H1 (cell line): Measurements from ENCODE around the gene SYN1. TPM values are rescaled to one million over a fixed set of nuclear protein-coding genes. Genes with fewer than 3 reads are reported as not detected.
A peak's percentile ranks its signal among the peaks of the same experiment; 100 is the strongest.

Experiments used
- CTCF ChIA-PET: fragments of 300-600 bp; sonication (Branson Sonifier 250); formaldehyde crosslinking; loops from one replicate; lab custom pipeline; 2021; ENCODE audit not compliant: partially characterized antibody; lab: Charles Lee
- POLR2A ChIA-PET: fragments of 300-600 bp; sonication (Branson Sonifier 250); formaldehyde crosslinking; loops from one replicate; lab custom pipeline; 2021; ENCODE audit warnings: inconsistent platforms; ENCODE audit not compliant: partially characterized antibody; lab: Charles Lee
- DNase-seq, 2 experiments: peaks; one replicate each; pipeline versions ENCODE4 v3.0.0 to v3.0.0-alpha.2; 2010 to 2022; ENCODE audit warnings: low spot score in 2 of 2, low read depth in 1 of 2, mixed read lengths in 1 of 2
- FAIRE-seq: peaks from 2 replicates; lab custom pipeline; 2011; peaks lifted over from hg19 to GRCh38; lab: Jason Lieb, UNC
- H2AFZ ChIP-seq: 2 replicates; pipeline ENCODE4 v1.8.1; 2012; ENCODE audit warnings: low read length, inconsistent platforms
- H2AK5ac ChIP-seq: 2 replicates; pipeline ENCODE4 v1.6.1; 2013; ENCODE audit warnings: low read depth, low read length
- H2BK120ac ChIP-seq: replicated peaks from 2 replicates; pipeline ENCODE3; 2013; ENCODE audit warnings: low read depth, low read length, inconsistent platforms
- H2BK12ac ChIP-seq: 2 replicates; pipeline ENCODE4 v1.6.1; 2013; ENCODE audit warnings: low read depth, low read length
- H2BK15ac ChIP-seq: 2 replicates; pipeline ENCODE4 v1.6.1; 2013; ENCODE audit warnings: low read length
- H2BK20ac ChIP-seq: 2 replicates; pipeline ENCODE4 v1.6.1; 2013; ENCODE audit warnings: low read length
- H2BK5ac ChIP-seq: 2 replicates; pipeline ENCODE4 v1.6.1; 2013; ENCODE audit warnings: low read depth, low read length
- H3K14ac ChIP-seq: 2 replicates; pipeline ENCODE4 v1.6.1; 2013; ENCODE audit warnings: inconsistent platforms; ENCODE audit not compliant: insufficient read length
- H3K18ac ChIP-seq: 2 replicates; pipeline ENCODE4 v1.6.1; 2013; ENCODE audit warnings: low read length; ENCODE audit errors: extremely low read depth
- H3K23ac ChIP-seq: 2 replicates; pipeline ENCODE4 v1.6.1; 2013; ENCODE audit warnings: inconsistent platforms; ENCODE audit not compliant: insufficient read length
- H3K23me2 ChIP-seq: 2 replicates; pipeline ENCODE4 v1.6.1; 2013; ENCODE audit warnings: low read depth, low read length
- H3K27ac ChIP-seq: 2 replicates; pipeline ENCODE4 v1.6.1; 2011; ENCODE audit warnings: low read depth, low read length, inconsistent platforms
- H3K27me3 ChIP-seq, 4 experiments: replicated peaks in 1 of 4; 1 replicate in 1 of 4; 2 replicates in 3 of 4; pipeline versions ENCODE4 v1.6.1 to v1.8.1; 2011 to 2013; ENCODE audit warnings: low read length in 3 of 4, mild to moderate bottlenecking in 3 of 4, inconsistent platforms in 2 of 4, mixed read lengths in 2 of 4, moderate library complexity in 1 of 4; ENCODE audit not compliant: control insufficient read depth in 3 of 4, insufficient read depth in 3 of 4; ENCODE audit errors: extremely low read depth in 1 of 4
- H3K36me3 ChIP-seq, 4 experiments: 2 replicates each; pipeline versions ENCODE4 v1.6.1 to v1.8.1; 2011 to 2013; ENCODE audit warnings: mild to moderate bottlenecking in 4 of 4, low read length in 3 of 4, moderate library complexity in 2 of 4, control low read depth in 1 of 4, inconsistent platforms in 1 of 4; ENCODE audit not compliant: insufficient read depth in 4 of 4, control insufficient read depth in 2 of 4
- H3K4ac ChIP-seq: replicated peaks from 2 replicates; pipeline ENCODE3; 2013; ENCODE audit warnings: low read length, low read depth, mixed read lengths, inconsistent platforms; ENCODE audit not compliant: insufficient read length
- H3K4me1 ChIP-seq, 4 experiments: replicated peaks in 1 of 4; 1 replicate in 1 of 4; 2 replicates in 3 of 4; pipeline versions ENCODE4 v1.6.1 to v1.8.1; 2011 to 2013; ENCODE audit warnings: low read length in 3 of 4, inconsistent platforms in 2 of 4, mixed read lengths in 1 of 4; ENCODE audit not compliant: insufficient read depth in 4 of 4, control insufficient read depth in 3 of 4
- H3K4me2 ChIP-seq, 2 experiments: 2 replicates each; pipeline versions ENCODE4 v1.6.1 to v1.8.1; 2011 to 2013; ENCODE audit warnings: low read depth in 2 of 2, low read length in 2 of 2, control low read depth in 1 of 2, inconsistent platforms in 1 of 2, mild to moderate bottlenecking in 1 of 2; ENCODE audit not compliant: insufficient read depth in 1 of 2
- H3K4me3 ChIP-seq, 4 experiments: fragments of 200-600, 300-600 bp in 1 of 4; sonication (generic), shearing (Covaris generic), sonication (Bioruptor Twin) in 1 of 4; 2 replicates each; pipeline versions ENCODE4 v1.5.1 to v1.8.1; 2011 to 2016; ENCODE audit warnings: low read length in 4 of 4, low read depth in 3 of 4, control low read depth in 2 of 4, inconsistent platforms in 2 of 4, mild to moderate bottlenecking in 2 of 4, mixed read lengths in 1 of 4, moderate library complexity in 1 of 4; ENCODE audit not compliant: insufficient read depth in 2 of 4; ENCODE audit errors: extremely low read depth in 1 of 4
- H3K56ac ChIP-seq: replicated peaks from 2 replicates; pipeline ENCODE3; 2013; ENCODE audit warnings: low read depth, mild to moderate bottlenecking, mixed read lengths, low read length, inconsistent platforms; ENCODE audit not compliant: insufficient read length
- H3K79me1 ChIP-seq: 2 replicates; pipeline ENCODE4 v1.6.1; 2013; ENCODE audit warnings: low read depth, low read length, control low read depth
- H3K79me2 ChIP-seq, 2 experiments: 2 replicates each; pipeline versions ENCODE4 v1.6.1 to v1.8.1; 2012 to 2013; ENCODE audit warnings: low read length in 2 of 2, mild to moderate bottlenecking in 2 of 2, inconsistent platforms in 1 of 2; ENCODE audit not compliant: insufficient read depth in 2 of 2, control insufficient read depth in 1 of 2
- H3K9ac ChIP-seq, 4 experiments: replicated peaks in 1 of 4; 1 replicate in 1 of 4; 2 replicates in 3 of 4; pipeline versions ENCODE4 v1.6.1 to v1.8.1; 2011 to 2013; ENCODE audit warnings: low read depth in 3 of 4, low read length in 3 of 4, control low read depth in 2 of 4, mild to moderate bottlenecking in 2 of 4, moderate library complexity in 2 of 4, inconsistent platforms in 1 of 4; ENCODE audit errors: extremely low read depth in 1 of 4
- H3K9me3 ChIP-seq, 2 experiments: 2 replicates each; pipeline versions ENCODE4 v1.6.1 to v1.8.1; 2012 to 2013; ENCODE audit warnings: mild to moderate bottlenecking in 2 of 2, moderate library complexity in 2 of 2, control low read depth in 1 of 2, inconsistent platforms in 1 of 2, low read depth in 1 of 2, low read length in 1 of 2, mixed read lengths in 1 of 2; ENCODE audit not compliant: insufficient read depth in 2 of 2
- H4K20me1 ChIP-seq, 2 experiments: replicated peaks in 1 of 2; 2 replicates each; pipeline versions ENCODE3 to v1.8.1; 2011 to 2013; ENCODE audit warnings: inconsistent platforms in 2 of 2, low read length in 2 of 2, mild to moderate bottlenecking in 1 of 2; ENCODE audit not compliant: insufficient read depth in 2 of 2, control insufficient read depth in 1 of 2
- H4K5ac ChIP-seq: 2 replicates; pipeline ENCODE4 v1.6.1; 2013; ENCODE audit warnings: low read length, low read depth, mixed read lengths, inconsistent platforms; ENCODE audit not compliant: insufficient read length
- H4K8ac ChIP-seq: 2 replicates; pipeline ENCODE4 v1.8.0; 2013; ENCODE audit warnings: mild to moderate bottlenecking, moderate library complexity, low read length, inconsistent platforms; ENCODE audit not compliant: insufficient read depth; ENCODE audit errors: extremely low read depth
- H4K91ac ChIP-seq: replicated peaks from 2 replicates; pipeline ENCODE3; 2013; ENCODE audit warnings: low read length, mixed read lengths, inconsistent platforms; ENCODE audit not compliant: insufficient read length
- ASH2L ChIP-seq: fragments of 200-600, 300-600 bp; sonication (generic); IDR thresholded peaks from one replicate; pipeline ENCODE4 v1.7.1; 2017; ENCODE audit warnings: low read length
- CEBPB ChIP-seq: IDR thresholded peaks from 2 replicates; pipeline ENCODE4 v1.6.1; 2012; ENCODE audit warnings: low read depth, low read length
- EGR1 ChIP-seq: IDR thresholded peaks from 2 replicates; pipeline ENCODE4 v1.6.1; 2011; ENCODE audit warnings: low read depth, low read length, borderline replicate concordance
- EP300 ChIP-seq, 2 experiments: IDR thresholded peaks; 1 replicate in 1 of 2; 2 replicates in 1 of 2; pipeline ENCODE4 v1.6.1; 2011 to 2012; ENCODE audit warnings: low read depth in 2 of 2, low read length in 2 of 2, mild to moderate bottlenecking in 2 of 2, borderline replicate concordance in 1 of 2, inconsistent platforms in 1 of 2, moderate library complexity in 1 of 2
- POLR2A ChIP-seq, 2 experiments: IDR thresholded peaks; 1 replicate in 1 of 2; 2 replicates in 1 of 2; pipeline ENCODE4 v1.6.1; 2011; ENCODE audit warnings: low read depth in 2 of 2, low read length in 2 of 2, mild to moderate bottlenecking in 2 of 2; ENCODE audit errors: control extremely low read depth in 1 of 2
- POLR2AphosphoS5 ChIP-seq: IDR thresholded peaks from 2 replicates; pipeline ENCODE4 v1.6.1; 2011; ENCODE audit warnings: low read depth, low read length
- SIN3A ChIP-seq, 2 experiments: IDR thresholded peaks in 1 of 2; conservative IDR thresholded peaks in 1 of 2; 2 replicates each; pipeline ENCODE4 v1.6.1; 2011 to 2012; ENCODE audit warnings: low read length in 2 of 2, improper control_type of control experiment in 1 of 2, low read depth in 1 of 2, mild to moderate bottlenecking in 1 of 2
- SP1 ChIP-seq: IDR thresholded peaks from 2 replicates; pipeline ENCODE4 v1.6.1; 2011; ENCODE audit warnings: low read depth, low read length
- TAF1 ChIP-seq: IDR thresholded peaks from 2 replicates; pipeline ENCODE4 v1.6.1; 2011; ENCODE audit warnings: mild to moderate bottlenecking, low read depth, low read length
- USF2 ChIP-seq: IDR thresholded peaks from 2 replicates; pipeline ENCODE4 v1.6.1; 2011; ENCODE audit warnings: low read length, improper control_type of control experiment
- ZNF274 ChIP-seq: IDR thresholded peaks from 2 replicates; pipeline ENCODE4 v1.7.0; 2012; ENCODE audit warnings: low read length, borderline replicate concordance; ENCODE audit errors: extremely low read depth
- WGBS, 2 experiments: shearing (Covaris generic) in 1 of 2; methylation state at CpG; one replicate each; pipeline versions ENCODE4 v1.1.6 to v1.1.7; 2013 to 2015; ENCODE audit warnings: low lambda C conversion rate in 2 of 2, mixed read lengths in 2 of 2, inconsistent platforms in 1 of 2, low coverage in 1 of 2, missing lambda C conversion rate in 1 of 2; ENCODE audit not compliant: insufficient replicate concordance in 2 of 2, insufficient coverage in 1 of 2, insufficient read length in 1 of 2; ENCODE audit errors: extremely low coverage in 1 of 2, missing lambda C conversion rate in 1 of 2; 5-methylcytosine and 5-hydroxymethylcytosine counted together
- polyA plus RNA-seq, 7 experiments: library from polyadenylated mRNA; depleted of rRNA in 3 of 7; stranded (reverse) in 5 of 7; unstranded in 2 of 7; fragments of >200 nt in 5 of 7; fragments of 200-250 nt in 2 of 7; gene quantifications; 1 replicate in 5 of 7; 2 replicates in 1 of 7; 4 replicates in 1 of 7; pipeline versions ENCODE4 v1.2.1 to v1.2.3, GENCODE V29; 2011 to 2013; ENCODE audit warnings: missing spikeins in 2 of 7, mixed read lengths in 2 of 7
- total RNA-seq: library from RNA; stranded (reverse); fragmentation: NEBNext Ultra II Directional; extraction: Animal tissue kit (Norgen Biotek cat#: 25700); gene quantifications from 2 replicates; pipeline ENCODE4 v1.2.1, GENCODE V29; 2021

The SYN1 gene
- total and polyA plus RNA-seq, 2 of the 8 experiments (the other 6 are each of a cell fraction or from before 2014, with no cell fraction given), result 2.1 to 14.1 TPM

DNA sequence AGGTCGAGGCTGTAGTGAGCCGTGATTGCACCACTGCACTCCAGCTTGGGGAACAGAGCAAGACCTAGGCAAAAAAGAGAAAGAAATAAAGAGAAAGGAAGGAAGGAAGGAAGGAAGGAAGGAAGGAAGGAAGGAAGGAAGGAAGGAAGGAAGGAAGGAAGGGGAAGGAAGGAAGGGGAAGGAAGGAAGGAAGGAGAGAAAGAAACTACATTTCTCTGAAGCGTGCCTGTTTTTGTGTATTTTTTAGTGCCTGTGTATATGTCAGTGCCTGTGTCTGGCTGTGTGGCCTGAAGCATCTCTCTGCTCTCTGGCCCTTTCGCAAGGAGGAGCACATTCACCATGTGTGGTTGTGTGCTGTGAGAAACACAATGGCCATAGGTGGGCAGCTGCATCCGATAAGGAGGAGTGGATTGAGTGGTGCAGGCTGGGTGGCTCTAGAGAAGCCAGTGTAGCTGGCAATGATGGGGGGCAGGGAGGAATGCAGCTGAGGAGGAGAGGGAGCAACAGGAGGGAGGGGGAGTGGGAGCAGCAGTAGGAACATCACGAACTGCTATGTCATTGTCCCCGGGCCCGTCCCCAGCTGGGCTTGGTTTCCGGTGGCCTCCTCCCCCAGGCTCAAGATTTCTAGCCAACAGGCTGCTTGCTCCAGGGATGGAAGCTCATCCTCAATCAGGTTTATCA is 11.4 kb downstream of the SYN1 start:
- DNase-seq (no peak), FAIRE-seq (peak; percentile 94)
- H3K27me3 ChIP-seq, result no peaks in the 10 kb centered on the region
- POLR2A ChIA-PET, result interaction anchor here (0.6 to 1.2 kb wide), 8 partner anchors 8 to 126 kb away, joined by 3 to 5 read pairs (median 4); no protein-coding TSS in a partner anchor
- H3K4me1 ChIP-seq, result peaks cover 0 to 8% (median 3%) of the 10 kb centered on the region in 4 experiments; a peak in 6 of 7 replicates
- no peaks in the 10 kb centered on the region for H3K23me2 ChIP-seq
- CTCF ChIA-PET, result interaction anchor here (0.6 to 1.9 kb wide), 10 partner anchors 8 to 109 kb away, joined by 3 to 13 read pairs (median 4); no protein-coding TSS in a partner anchor
- no peak overlapping the region for H2BK20ac ChIP-seq
- H2BK120ac ChIP-seq, result no peak overlapping the region
- H3K9me3 ChIP-seq, result no peaks in the 10 kb centered on the region
- no peak overlapping the region for H2BK15ac ChIP-seq
- no peaks in the 10 kb centered on the region; a peak in 1 of 8 replicates for H3K36me3 ChIP-seq
- 0 out of 2 replicates have a peak overlapping the region, but pooled peaks have one; percentile 75 for H2BK12ac ChIP-seq
- peak overlapping the region; percentile 24 for H4K5ac ChIP-seq
- H3K18ac ChIP-seq, result no peak overlapping the region; the same call in 1 of the 2 replicates
- H4K91ac ChIP-seq, result peak overlapping the region; percentile 83
- 51% methylated on average over 4 of the region's 9 CpGs; no CpG with 5 or more reads in 1 of the 2 experiments for WGBS, 2 experiments
- no peak overlapping the region for H3K4ac ChIP-seq
- no peaks in the 10 kb centered on the region for H4K20me1 ChIP-seq
- H3K9ac ChIP-seq, result no peak overlapping the region; a peak in 3 of 7 replicates
- peak overlapping the region; percentile 81; the same call in 1 of the 2 replicates for H2BK5ac ChIP-seq
- H3K23ac ChIP-seq, result no peak overlapping the region
- peak overlapping the region; percentile 67; the same call in 1 of the 2 replicates for H3K27ac ChIP-seq
- H3K4me3 ChIP-seq, result 0 out of 8 replicates have a peak overlapping the region, but pooled peaks of 1 of the 4 experiments have one; percentile 24
- no peak overlapping the region for H3K56ac ChIP-seq
- H3K79me2 ChIP-seq, result no peaks in the 10 kb centered on the region
- peak overlapping the region; percentile 37 to 42 for H3K4me2 ChIP-seq
- H4K8ac ChIP-seq, result no peak overlapping the region
- H2AFZ ChIP-seq, result no peak overlapping the region
- H3K79me1 ChIP-seq, result no peaks in the 10 kb centered on the region
- no peak overlapping the region for H3K14ac ChIP-seq
- no peak overlapping the region for H2AK5ac ChIP-seq
- no peak for TF ChIP-seq CEBPB
- TF ChIP-seq SIN3A (conservative IDR thresholded peaks at IDR 0.05 in 1 of 2, IDR thresholded peaks at IDR 0.05 in 1 of 2; ENCODE audit: low read depth in 1 of 2, low read length in 2 of 2), result no peak
- TF ChIP-seq EGR1, result no peak
- TF ChIP-seq SP1, result 0 out of 2 replicates have a peak, but pooled peaks have one; percentile 44
- TF ChIP-seq ASH2L, result no peak
- no peak for TF ChIP-seq ZNF274
- TF ChIP-seq POLR2A (IDR thresholded peaks at IDR 0.05; ENCODE audit: control extremely low read depth in 1 of 2, low read depth in 2 of 2, low read length in 2 of 2), result 0 out of 3 replicates have a peak, but pooled peaks of 1 of the 2 experiments have one; percentile 36
- 0 out of 2 replicates have a peak, but pooled peaks have one; percentile 26 for TF ChIP-seq TAF1
- peak in 1 of 2 experiments; percentile 63; a peak in 1 of 3 replicates for TF ChIP-seq EP300 (IDR thresholded peaks at IDR 0.05; ENCODE audit: borderline replicate concordance in 1 of 2, low read depth in 2 of 2, low read length in 2 of 2)
- no peak for TF ChIP-seq USF2
- peak; percentile 61; the same call in 1 of the 2 replicates for TF ChIP-seq POLR2AphosphoS5
